A549 (cell line): ENCODE results near the gene MSANTD1. TPM values are rescaled to one million over a fixed set of nuclear protein-coding genes. Genes with fewer than 3 reads are reported as not detected.

Source experiments
- ATAC-seq, 2 experiments: fragments of 200-7000 bp in 1 of 2; fragments of >200 bp in 1 of 2; cut with Nextera tagmentation in 1 of 2; cut with Tn5 transposase in 1 of 2; 3 replicates each; pipeline versions ENCODE4 v1.8.0 to v1.9.1; 2018 to 2020; ENCODE audit warnings: mild to moderate bottlenecking in 1 of 2, moderate library complexity in 1 of 2
- CTCF ChIA-PET: fragments of 300-600 bp; sonication (Branson Sonifier 250); formaldehyde crosslinking; extraction: SDS; loops from one replicate; lab custom pipeline; 2021; ENCODE audit warnings: antibody characterized with exemption, inconsistent platforms; lab: Yijun Ruan, JAX
- POLR2A ChIA-PET: fragments of 350-600 bp; formaldehyde crosslinking; extraction: SDS; loops from one replicate; lab custom pipeline; 2021; ENCODE audit warnings: antibody characterized with exemption, inconsistent platforms; lab: Yijun Ruan, JAX
- DNase-seq, 2 experiments: peaks; one replicate each; pipeline versions ENCODE4 v3.0.0 to v3.0.0-alpha.2; 2011 to 2016; ENCODE audit warnings: low read depth in 1 of 2, low spot score in 1 of 2
- FAIRE-seq: peaks from 2 replicates; lab custom pipeline; 2011; peaks lifted over from hg19 to GRCh38; lab: Jason Lieb, UNC
- H3K27ac ChIP-seq, 2 experiments: fragments of >200 bp; sonication (Bioruptor Twin); formaldehyde crosslinking; 3 replicates each; pipeline ENCODE4 v1.5.1; 2016 to 2017
- H3K4me1 ChIP-seq: fragments of >200 bp; sonication (Bioruptor Twin); formaldehyde crosslinking; 3 replicates; pipeline ENCODE4 v1.6.1; 2016
- H3K4me2 ChIP-seq: fragments of >200 bp; sonication (Bioruptor Twin); formaldehyde crosslinking; 3 replicates; pipeline ENCODE4 v1.6.1; 2016
- H3K4me3 ChIP-seq: fragments of >200 bp; sonication (Bioruptor Twin); formaldehyde crosslinking; 3 replicates; pipeline ENCODE4 v1.5.1; 2016
- H3K9me3 ChIP-seq: fragments of >200 bp; sonication (Bioruptor Twin); formaldehyde crosslinking; 3 replicates; pipeline ENCODE4 v1.6.1; 2016
- ATOH8 ChIP-seq: fragments of 250-450 bp; sonication (Bioruptor Pico); IDR thresholded peaks from 2 replicates; pipeline ENCODE4 v1.5.0; 2020; ENCODE audit warnings: low read depth, mild to moderate bottlenecking, moderate library complexity
- BHLHE40 ChIP-seq: IDR thresholded peaks from 2 replicates; pipeline ENCODE4 v1.6.1; 2012; ENCODE audit warnings: low read depth, low read length, inconsistent platforms
- CBX8 ChIP-seq: fragments of 200-600 bp; sonication (generic); IDR thresholded peaks from 2 replicates; pipeline ENCODE4 v1.6.1; 2016
- CHD2 ChIP-seq: fragments of 150-350 bp; IDR thresholded peaks from 2 replicates; pipeline ENCODE4 v1.6.1; 2014; ENCODE audit warnings: low read length; ENCODE audit not compliant: partially characterized antibody
- CHD4 ChIP-seq: fragments of 200-600 bp; sonication (generic); IDR thresholded peaks from 2 replicates; pipeline ENCODE4 v1.6.1; 2016; ENCODE audit warnings: antibody characterized with exemption, mild to moderate bottlenecking, borderline replicate concordance
- EHMT2 ChIP-seq: fragments of 200-600 bp; sonication (generic); IDR thresholded peaks from 2 replicates; pipeline ENCODE4 v1.6.1; 2016; ENCODE audit warnings: antibody characterized with exemption, low read depth, mild to moderate bottlenecking, moderate library complexity
- EP300 ChIP-seq, 2 experiments: fragments of >200 bp; sonication (Bioruptor Twin); formaldehyde crosslinking; IDR thresholded peaks; 2 replicates in 1 of 2; 3 replicates in 1 of 2; pipeline ENCODE4 v1.6.1; 2016 to 2017
- FOSL2 ChIP-seq, 2 experiments: fragments of 450-650 bp in 1 of 2; fragments of >200 bp in 1 of 2; sonication (Bioruptor Twin) in 1 of 2; formaldehyde crosslinking; IDR thresholded peaks; 2 replicates each; pipeline versions ENCODE4 v1.5.0 to v1.6.1; 2016 to 2020; ENCODE audit warnings: mild to moderate bottlenecking in 1 of 2, moderate library complexity in 1 of 2
- HDAC2 ChIP-seq: fragments of 200-600 bp; sonication (generic); IDR thresholded peaks from 2 replicates; pipeline ENCODE4 v1.6.1; 2016
- HMGXB4 ChIP-seq: fragments of 250-450 bp; sonication (Bioruptor Pico); IDR thresholded peaks from 2 replicates; pipeline ENCODE4 v1.5.0; 2021; ENCODE audit warnings: mild to moderate bottlenecking, moderate library complexity, borderline replicate concordance
- HOXA7 ChIP-seq: fragments of 250-450 bp; sonication (Bioruptor Pico); IDR thresholded peaks from 2 replicates; pipeline ENCODE4 v1.5.0; 2020; ENCODE audit warnings: mild to moderate bottlenecking, moderate library complexity
- HOXB13 ChIP-seq: fragments of 250-450 bp; sonication (Bioruptor Pico); IDR thresholded peaks from 2 replicates; pipeline ENCODE4 v1.5.0; 2020; ENCODE audit warnings: low read depth, mild to moderate bottlenecking, moderate library complexity
- HOXB5 ChIP-seq: fragments of 250-450 bp; sonication (Bioruptor Pico); IDR thresholded peaks from 2 replicates; pipeline ENCODE4 v1.5.0; 2020; ENCODE audit warnings: mild to moderate bottlenecking, moderate library complexity
- JUNB ChIP-seq: fragments of >200 bp; sonication (Bioruptor Twin); formaldehyde crosslinking; IDR thresholded peaks from 2 replicates; pipeline ENCODE4 v1.6.1; 2016
- MAX ChIP-seq: IDR thresholded peaks from 2 replicates; pipeline ENCODE4 v1.6.1; 2012
- MAZ ChIP-seq: fragments of 150-350 bp; IDR thresholded peaks from 2 replicates; pipeline ENCODE4 v1.6.1; 2014; ENCODE audit warnings: antibody characterized with exemption, low read depth, low read length, borderline replicate concordance
- MYC ChIP-seq: IDR thresholded peaks from 2 replicates; pipeline ENCODE4 v1.6.1; 2012; ENCODE audit warnings: mild to moderate bottlenecking, inconsistent platforms, low read length, improper control_type of control experiment, borderline replicate concordance
- NPAS2 ChIP-seq: fragments of 250-450 bp; sonication (Bioruptor Pico); IDR thresholded peaks from 2 replicates; pipeline ENCODE4 v1.8.0; 2022; ENCODE audit warnings: mild to moderate bottlenecking, moderate library complexity, borderline replicate concordance
- POLR2A ChIP-seq: IDR thresholded peaks from 2 replicates; pipeline ENCODE4 v1.6.1; 2012; ENCODE audit warnings: mild to moderate bottlenecking, low read length
- POLR2AphosphoS2 ChIP-seq: conservative IDR thresholded peaks from 2 replicates; pipeline ENCODE4 v1.6.1; 2012; ENCODE audit warnings: low read length, improper control_type of control experiment, inconsistent platforms
- RAD21 ChIP-seq, 2 experiments: fragments of >200 bp in 1 of 2; sonication (Bioruptor Twin) in 1 of 2; formaldehyde crosslinking in 1 of 2; IDR thresholded peaks in 1 of 2; conservative IDR thresholded peaks in 1 of 2; 2 replicates in 1 of 2; 3 replicates in 1 of 2; pipeline ENCODE4 v1.6.1; 2012 to 2018; ENCODE audit warnings: inconsistent platforms in 1 of 2
- RFX5 ChIP-seq: fragments of 450-650 bp; IDR thresholded peaks from 2 replicates; pipeline ENCODE4 v1.7.1; 2014; ENCODE audit warnings: antibody characterized with exemption, mild to moderate bottlenecking, moderate library complexity
- RNF2 ChIP-seq: fragments of 200-600 bp; sonication (generic); IDR thresholded peaks from 2 replicates; pipeline ENCODE4 v1.6.1; 2016; ENCODE audit warnings: low read depth, mild to moderate bottlenecking, antibody characterized with exemption, moderate library complexity, borderline replicate concordance
- SMC3 ChIP-seq: fragments of >200 bp; sonication (Bioruptor Twin); formaldehyde crosslinking; IDR thresholded peaks from 3 replicates; pipeline ENCODE4 v1.6.1; 2018; ENCODE audit warnings: inconsistent platforms
- SREBF2 ChIP-seq: fragments of 450-650 bp; IDR thresholded peaks from 2 replicates; pipeline ENCODE4 v1.6.1; 2014; ENCODE audit warnings: mild to moderate bottlenecking, moderate library complexity
- TP53 ChIP-seq: fragments of 250-450 bp; sonication (Bioruptor Pico); IDR thresholded peaks from 2 replicates; pipeline ENCODE4 v1.5.0; 2021; ENCODE audit warnings: mild to moderate bottlenecking, moderate library complexity
- ZC3H11A ChIP-seq: fragments of 450-650 bp; IDR thresholded peaks from 2 replicates; pipeline ENCODE4 v1.6.1; 2014; ENCODE audit warnings: antibody characterized with exemption, mild to moderate bottlenecking
- WGBS: methylation state at CpG from one replicate; pipeline ENCODE4 v1.1.6; 2017; ENCODE audit errors: missing lambda C conversion rate; 5-methylcytosine and 5-hydroxymethylcytosine counted together
- polyA plus RNA-seq, 4 experiments: library from polyadenylated mRNA; depleted of rRNA in 3 of 4; stranded (reverse); fragments of >200 nt; fragmentation: RNase III in 1 of 4; extraction: RNeasy Plus Mini Kit Qiagen cat#74134 plus additional on column Dnase treatment in 1 of 4; gene quantifications; 2 replicates in 3 of 4; 3 replicates in 1 of 4; pipeline ENCODE4 v1.2.3, GENCODE V29; 2011 to 2017

The MSANTD1 gene
- polyA plus RNA-seq, 2 of the 4 experiments (the other 2 are of a cell fraction), result 0.08 to 0.12 TPM

GRCh38 chr4:3266076-3266475 lies 17.1 kb downstream of the MSANTD1 start:
- FAIRE-seq (no peak), DNase-seq (no peak)
- Histone ChIP-seq H3K27ac (no peak overlapping the region), H3K4me2 (no peak overlapping the region), H3K4me1 (no peaks in the 10 kb centered on the region), H3K4me3 (no peak overlapping the region)
- POLR2A ChIA-PET, result no interaction called here
- 83% methylated on average over 17 of the region's 17 CpGs for WGBS
- TF ChIP-seq EP300 (IDR thresholded peaks at IDR 0.05) (no peak), NPAS2 (CRISPR knock-in tag) (no peak), MAX (no peak), ATOH8 (CRISPR knock-in tag) (no peak), ZC3H11A (no peak), POLR2AphosphoS2 (no peak), RNF2 (no peak), MYC (no peak), POLR2A (no peak), TP53 (CRISPR knock-in tag) (no peak), FOSL2 (IDR thresholded peaks at IDR 0.05) (no peak), FOSL2 (CRISPR knock-in tag; IDR thresholded peaks at IDR 0.05) (no peak), HDAC2 (no peak)
- TF ChIP-seq, all 56 proteins: peak for 0
- CTCF ChIA-PET, result interaction anchor here (0.6 to 0.7 kb wide), 2 partner anchors 21 to 260 kb away, joined by 3 to 5 read pairs; no protein-coding TSS in a partner anchor
- no peaks in the 10 kb centered on the region for H3K9me3 ChIP-seq
- no peak for ATAC-seq

GRCh38 chr4:3267576-3268394 lies 18.8 kb downstream of the MSANTD1 start:
- POLR2A ChIA-PET, result no interaction called here
- no peak for FAIRE-seq
- Histone ChIP-seq H3K27ac (no peak overlapping the region), H3K4me2 (no peak overlapping the region), H3K9me3 (no peaks in the 10 kb centered on the region), H3K4me3 (no peak overlapping the region), H3K4me1 (no peaks in the 10 kb centered on the region)
- no peak for ATAC-seq
- WGBS, result 67% methylated on average over 18 of the region's 18 CpGs
- CTCF ChIA-PET, result no interaction called here
- DNase-seq, result no peak
- TF ChIP-seq SMC3 (no peak), HOXB13 (CRISPR knock-in tag) (no peak), HOXB5 (no peak), ATOH8 (CRISPR knock-in tag) (no peak), EHMT2 (no peak), RFX5 (no peak), SREBF2 (no peak), JUNB (no peak)

- TF ChIP-seq RAD21 (conservative IDR thresholded peaks at IDR 0.05 in 1 of 2, IDR thresholded peaks at IDR 0.05 in 1 of 2), result no peak
- no peak for TF ChIP-seq HMGXB4 (CRISPR knock-in tag)
- no peak for TF ChIP-seq CHD4
- no peak for TF ChIP-seq MAZ
- TF ChIP-seq FOSL2 (IDR thresholded peaks at IDR 0.05), result no peak
- no peak for TF ChIP-seq FOSL2 (CRISPR knock-in tag; IDR thresholded peaks at IDR 0.05)
- no peak for TF ChIP-seq SMC3
- TF ChIP-seq RFX5, result no peak
- no peak for TF ChIP-seq CHD2
- TF ChIP-seq BHLHE40, result no peak
- TF ChIP-seq HOXA7 (CRISPR knock-in tag), result no peak
- TF ChIP-seq RNF2, result no peak
- TF ChIP-seq CBX8, result no peak
- DNase-seq (no peak), ATAC-seq (no peak), FAIRE-seq (no peak)
- Histone ChIP-seq H3K4me1 (no peaks in the 10 kb centered on the region), H3K9me3 (no peaks in the 10 kb centered on the region), H3K27ac (no peak overlapping the region), H3K4me2 (no peak overlapping the region), H3K4me3 (no peak overlapping the region)
- 75% methylated on average over 8 of the region's 17 CpGs for WGBS
- POLR2A ChIA-PET, result no interaction called here
- CTCF ChIA-PET, result no interaction called here
Measured at GRCh38 chr4:3268395-3269104, 19.6 kb downstream of the MSANTD1 start.
